Naive B cell (primary cell): Measurements from ENCODE around the gene TEX261. TPM values are rescaled to one million over a fixed set of nuclear protein-coding genes. Genes with fewer than 3 reads are reported as not detected.

Experiments
- ATAC-seq, 2 donors: fragments of 150-1000 bp; cut with Tn5 transposase; 2 replicates each; pipeline ENCODE4 v1.10.0; 2021; ENCODE audit warnings: low read depth in 2 of 2, mild to moderate bottlenecking in 2 of 2, moderate library complexity in 2 of 2
- DNase-seq: peaks from one replicate; pipeline ENCODE4 v3.0.0; 2022
- H3K27ac Mint-ChIP-seq, 6 donors: one replicate each; pipeline ENCODE4 v1.8.0; 2020 to 2022; ENCODE audit warnings: mild to moderate bottlenecking in 6 of 6, mixed read lengths in 6 of 6, moderate library complexity in 5 of 6, inconsistent platforms in 2 of 6
- H3K27me3 Mint-ChIP-seq, 3 donors: one replicate each; pipeline ENCODE4 v1.8.0; 2021 to 2022; ENCODE audit warnings: mixed read lengths in 3 of 3, mild to moderate bottlenecking in 1 of 3
- H3K36me3 Mint-ChIP-seq, 2 donors: one replicate each; pipeline ENCODE4 v1.8.0; 2020 to 2022; ENCODE audit warnings: mixed read lengths in 2 of 2, inconsistent platforms in 1 of 2, mild to moderate bottlenecking in 1 of 2
- H3K4me1 Mint-ChIP-seq, 3 donors: one replicate each; pipeline ENCODE4 v1.8.0; 2020 to 2022; ENCODE audit warnings: mixed read lengths in 3 of 3, inconsistent platforms in 1 of 3, mild to moderate bottlenecking in 1 of 3, moderate library complexity in 1 of 3
- H3K4me3 Mint-ChIP-seq, 8 donors: one replicate each; pipeline ENCODE4 v1.8.0; 2020 to 2022; ENCODE audit warnings: mild to moderate bottlenecking in 8 of 8, mixed read lengths in 8 of 8, moderate library complexity in 8 of 8, inconsistent platforms in 2 of 8
- H3K9me3 Mint-ChIP-seq, 7 donors: one replicate each; pipeline ENCODE4 v1.8.0; 2020 to 2022; ENCODE audit warnings: mixed read lengths in 7 of 7, mild to moderate bottlenecking in 5 of 7, inconsistent platforms in 2 of 7, moderate library complexity in 1 of 7
- polyA plus RNA-seq, 6 donors: library from polyadenylated mRNA; unstranded; fragments of 300-500 nt; fragmentation: Illumina TruSeq; gene quantifications; one replicate each; pipeline ENCODE4 v1.2.3, GENCODE V29; 2021; ENCODE audit warnings: low read depth in 6 of 6

Gene TEX261
- polyA plus RNA-seq, 6 donors from 2014 or later: 22.5 to 39.2 (median 31.4) TPM

DNA sequence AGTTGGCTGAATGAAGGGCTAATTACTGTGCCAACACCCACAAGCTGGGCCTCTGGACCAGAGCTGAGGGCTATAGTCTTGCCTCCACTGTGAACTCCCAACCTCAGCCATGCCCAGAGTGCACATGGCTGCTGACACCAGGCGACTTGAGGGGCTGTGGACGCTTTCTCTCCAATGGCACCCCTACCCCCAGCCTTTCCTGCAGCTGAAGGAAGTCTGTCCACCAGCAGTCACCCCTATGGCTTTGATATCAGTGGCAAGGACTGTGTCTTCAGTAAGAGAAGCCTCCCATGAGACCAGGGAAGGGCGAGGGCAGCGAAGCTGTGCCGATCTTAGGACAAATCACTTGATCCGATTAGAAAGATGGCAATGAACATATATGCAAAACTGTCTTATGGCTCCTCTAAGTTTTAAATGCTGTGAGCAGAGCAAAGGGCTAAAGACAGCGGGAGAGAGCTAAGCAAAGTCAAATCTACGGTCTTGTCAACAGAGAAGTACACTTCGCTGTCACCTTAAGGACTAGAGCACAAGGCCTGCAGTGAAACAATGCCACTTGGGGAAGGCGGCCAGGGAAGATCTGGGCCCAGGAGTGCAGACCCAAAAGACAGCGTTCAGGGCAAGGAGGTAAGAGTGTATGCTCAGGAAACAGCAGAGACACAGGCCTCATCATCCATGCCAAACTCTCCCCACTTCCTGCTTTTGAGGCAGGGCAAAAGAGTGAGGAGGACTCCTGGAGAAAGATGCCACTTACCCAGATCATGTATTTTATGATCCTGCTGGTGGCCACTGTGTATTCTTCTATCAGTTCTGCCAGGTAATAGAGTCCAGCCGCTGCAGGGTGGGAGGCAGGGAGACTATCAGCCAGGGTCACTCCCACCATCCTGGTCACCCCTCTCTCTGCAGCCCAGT lies 1.5 kb downstream of the TEX261 start:
- ATAC-seq (no peak), DNase-seq (no peak)
- Mint-ChIP-seq H3K4me1 (peaks cover 34 to 48% (median 38%) of the 10 kb centered on the region in 3 donors), H3K9me3 (no peaks in the 10 kb centered on the region), H3K36me3 (peaks cover 0 to 7% of the 10 kb centered on the region in 2 donors), H3K27ac (peak overlapping the region in 5 of 6 donors; percentile 91 to 98 (median 94)), H3K27me3 (no peaks in the 10 kb centered on the region), H3K4me3 (peak overlapping the region; percentile 92 to 100 (median 98))

- ATAC-seq (no peak), DNase-seq (no peak)
- H3K27me3 Mint-ChIP-seq: no peaks in the 10 kb centered on the region
- peak overlapping the region in 2 of 6 donors; percentile 37 to 54 for H3K27ac Mint-ChIP-seq
- peaks cover 34 to 48% (median 38%) of the 10 kb centered on the region in 3 donors for H3K4me1 Mint-ChIP-seq
- H3K9me3 Mint-ChIP-seq: no peaks in the 10 kb centered on the region
- peak overlapping the region in 5 of 8 donors; percentile 20 to 59 (median 30) for H3K4me3 Mint-ChIP-seq
- H3K36me3 Mint-ChIP-seq: peaks cover 0 to 10% of the 10 kb centered on the region in 2 donors
Measured at GRCh38 chr2:70991742-70992141, 2.9 kb downstream of the TEX261 start.

DNA sequence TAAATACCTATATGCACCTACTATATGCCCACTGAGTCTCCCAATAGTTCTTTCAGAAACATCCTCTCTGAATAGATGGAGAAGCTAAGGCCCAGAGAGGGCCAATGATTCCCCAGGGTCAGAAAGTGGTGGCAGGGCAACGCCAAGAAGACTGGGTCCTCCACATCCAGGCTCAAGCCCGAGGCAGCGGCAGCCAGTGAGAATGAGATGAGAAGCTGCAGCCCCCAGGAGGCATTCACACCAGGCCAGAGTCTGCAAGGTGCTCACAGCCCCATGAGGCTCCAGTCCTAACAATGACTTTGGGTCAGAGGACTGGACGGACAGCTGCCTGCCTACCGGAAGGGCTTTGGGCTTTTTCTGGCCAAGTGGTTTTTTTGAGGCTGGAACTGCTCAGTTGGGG lies 3.5 kb downstream of the TEX261 start:
- ATAC-seq: no peak
- DNase-seq: no peak
- Mint-ChIP-seq H3K27me3 (no peaks in the 10 kb centered on the region), H3K4me3 (peak overlapping the region in 2 of 8 donors; percentile 44 to 59), H3K27ac (peak overlapping the region in 2 of 6 donors; percentile 65 to 81), H3K4me1 (peaks cover 37 to 51% (median 42%) of the 10 kb centered on the region in 3 donors), H3K9me3 (no peaks in the 10 kb centered on the region), H3K36me3 (peaks cover 0 to 16% of the 10 kb centered on the region in 2 donors)

- DNase-seq: no peak
- Mint-ChIP-seq H3K27me3 (no peaks in the 10 kb centered on the region), H3K4me3 (peak overlapping the region in 1 of 8 donors; percentile 59)
Measured at GRCh38 chr2:70990216-70990615, 4.5 kb downstream of the TEX261 start.

GRCh38 chr2:70988726-70989648 lies 5.7 kb downstream of the TEX261 start:
- no peaks in the 10 kb centered on the region for H3K9me3 Mint-ChIP-seq
- no peak overlapping the region for H3K4me3 Mint-ChIP-seq
- DNase-seq: no peak
- peaks cover 36 to 58% (median 50%) of the 10 kb centered on the region in 3 donors for H3K4me1 Mint-ChIP-seq
- H3K27ac Mint-ChIP-seq: peak overlapping the region in 3 of 6 donors; percentile 19 to 94 (median 34)
- ATAC-seq: no peak
- H3K36me3 Mint-ChIP-seq: peaks cover 0 to 21% of the 10 kb centered on the region in 2 donors
- no peaks in the 10 kb centered on the region for H3K27me3 Mint-ChIP-seq

More at GRCh38 chr2:70990216-70990615, 4.5 kb downstream of the TEX261 start:
- Mint-ChIP-seq H3K9me3 (no peaks in the 10 kb centered on the region), H3K4me1 (peaks cover 33 to 50% (median 43%) of the 10 kb centered on the region in 3 donors), H3K36me3 (peaks cover 0 to 21% of the 10 kb centered on the region in 2 donors), H3K27ac (no peak overlapping the region)
- ATAC-seq: no peak

GRCh38 chr2:70988151-70988550 lies 6.5 kb downstream of the TEX261 start:
- DNase-seq: no peak
- no peak for ATAC-seq
- no peak overlapping the region for H3K4me3 Mint-ChIP-seq
- peak overlapping the region in 1 of 6 donors; percentile 94 for H3K27ac Mint-ChIP-seq
- H3K27me3 Mint-ChIP-seq: no peaks in the 10 kb centered on the region
- no peaks in the 10 kb centered on the region for H3K9me3 Mint-ChIP-seq
- H3K36me3 Mint-ChIP-seq: peaks cover 0 to 21% of the 10 kb centered on the region in 2 donors
- peaks cover 28 to 49% (median 42%) of the 10 kb centered on the region in 3 donors for H3K4me1 Mint-ChIP-seq

GRCh38 chr2:70987386-70987785 lies 7.3 kb downstream of the TEX261 start:
- Mint-ChIP-seq H3K9me3 (no peaks in the 10 kb centered on the region), H3K4me1 (peaks cover 23 to 43% (median 35%) of the 10 kb centered on the region in 3 donors), H3K27me3 (no peaks in the 10 kb centered on the region), H3K36me3 (peaks cover 0 to 21% of the 10 kb centered on the region in 2 donors), H3K4me3 (no peak overlapping the region), H3K27ac (no peak overlapping the region)
- ATAC-seq (no peak), DNase-seq (no peak)

DNA sequence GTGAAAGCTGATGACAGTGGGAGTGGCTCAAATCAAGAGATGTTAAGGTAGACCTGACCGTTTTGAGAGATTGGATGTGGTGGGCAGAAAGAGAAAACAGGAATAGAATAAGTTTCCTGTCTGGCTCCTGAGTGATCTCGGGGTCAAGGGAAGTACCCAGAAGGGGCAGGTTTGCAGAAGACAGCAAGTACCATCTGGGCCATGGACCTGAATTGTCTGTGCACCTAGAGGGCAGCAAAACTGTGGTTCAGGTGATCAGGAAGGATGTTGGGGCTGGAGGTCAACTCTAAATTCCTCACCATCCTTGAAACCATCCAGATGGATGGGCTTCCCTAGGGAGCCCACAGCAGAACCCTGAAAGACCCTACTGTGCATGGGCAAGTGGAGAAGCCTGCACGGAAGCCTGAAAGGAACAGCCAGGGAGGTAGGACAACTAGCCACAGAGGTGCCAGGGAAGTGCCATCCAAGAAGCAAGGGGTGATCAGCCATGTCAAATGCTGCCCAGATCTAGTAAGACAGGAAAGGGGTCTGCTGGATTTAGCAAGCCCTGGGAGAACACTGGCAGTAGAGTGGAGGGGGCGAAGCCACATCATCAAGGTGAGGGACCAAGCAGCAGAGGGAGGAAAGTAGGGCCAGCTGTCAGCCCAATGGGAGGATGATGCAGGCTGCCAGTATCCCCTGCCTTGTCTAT lies 8.0 kb downstream of the TEX261 start:
- DNase-seq: no peak
- H3K4me1 Mint-ChIP-seq: peaks cover 20 to 40% (median 30%) of the 10 kb centered on the region in 3 donors
- no peak overlapping the region for H3K4me3 Mint-ChIP-seq
- no peak for ATAC-seq
- H3K36me3 Mint-ChIP-seq: peaks cover 0 to 21% of the 10 kb centered on the region in 2 donors
- no peaks in the 10 kb centered on the region for H3K9me3 Mint-ChIP-seq
- peak overlapping the region in 3 of 6 donors; percentile 25 to 72 (median 34) for H3K27ac Mint-ChIP-seq
- no peaks in the 10 kb centered on the region for H3K27me3 Mint-ChIP-seq

DNA sequence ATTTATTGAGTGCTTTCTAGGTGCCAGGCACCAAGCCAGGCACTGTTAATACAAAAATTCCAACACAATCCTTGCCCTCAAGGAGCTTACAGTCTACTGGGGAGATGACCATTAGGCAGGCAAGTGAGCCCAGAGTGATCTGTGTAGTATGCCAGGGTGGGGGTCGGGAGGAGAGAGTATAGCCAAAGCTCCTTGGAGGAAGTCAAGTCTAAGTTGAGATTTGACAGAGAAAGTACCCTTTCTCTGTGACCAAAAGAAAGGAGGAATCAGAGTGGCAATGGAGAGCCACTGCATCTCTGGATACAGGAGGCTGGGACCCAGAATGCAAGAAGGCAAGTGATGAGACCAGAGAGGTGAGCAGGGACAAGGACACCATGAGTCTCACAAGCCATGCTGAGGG lies 8.7 kb downstream of the TEX261 start:
- DNase-seq: no peak
- no peak overlapping the region for H3K4me3 Mint-ChIP-seq
- H3K27me3 Mint-ChIP-seq: no peaks in the 10 kb centered on the region
- peaks cover 16 to 34% (median 26%) of the 10 kb centered on the region in 3 donors for H3K4me1 Mint-ChIP-seq
- H3K27ac Mint-ChIP-seq: peak overlapping the region in 1 of 6 donors; percentile 34
- H3K36me3 Mint-ChIP-seq: peaks cover 0 to 21% of the 10 kb centered on the region in 2 donors
- no peak for ATAC-seq
- no peaks in the 10 kb centered on the region for H3K9me3 Mint-ChIP-seq

GRCh38 chr2:70985283-70985688 lies 9.4 kb downstream of the TEX261 start:
- Mint-ChIP-seq H3K27ac (peak overlapping the region in 1 of 6 donors; percentile 72), H3K27me3 (no peaks in the 10 kb centered on the region), H3K9me3 (no peaks in the 10 kb centered on the region), H3K4me1 (peaks cover 15 to 29% (median 24%) of the 10 kb centered on the region in 3 donors), H3K36me3 (peaks cover 0 to 21% of the 10 kb centered on the region in 2 donors), H3K4me3 (peak overlapping the region in 1 of 8 donors; percentile 47)
- ATAC-seq: no peak
- DNase-seq: no peak

- peak overlapping the region in 1 of 6 donors; percentile 71 for H3K27ac Mint-ChIP-seq
- H3K36me3 Mint-ChIP-seq: peaks cover 0 to 21% of the 10 kb centered on the region in 2 donors
- no peaks in the 10 kb centered on the region for H3K9me3 Mint-ChIP-seq
- ATAC-seq: peak; percentile 100
- peaks cover 15 to 29% (median 24%) of the 10 kb centered on the region in 3 donors for H3K4me1 Mint-ChIP-seq
- H3K4me3 Mint-ChIP-seq: peak overlapping the region in 6 of 8 donors; percentile 33 to 66 (median 48)
- peak; percentile 76 for DNase-seq
- no peaks in the 10 kb centered on the region for H3K27me3 Mint-ChIP-seq
Measured at GRCh38 chr2:70984576-70985282, 9.9 kb downstream of the TEX261 start.

- Mint-ChIP-seq H3K9me3 (no peaks in the 10 kb centered on the region), H3K27me3 (no peaks in the 10 kb centered on the region), H3K36me3 (peaks cover 0 to 21% of the 10 kb centered on the region in 2 donors), H3K27ac (peak overlapping the region in 1 of 6 donors; percentile 71), H3K4me1 (peaks cover 15 to 29% (median 28%) of the 10 kb centered on the region in 3 donors), H3K4me3 (peak overlapping the region in 2 of 8 donors; percentile 46 to 50)
- DNase-seq: no peak
- no peak for ATAC-seq
Measured at GRCh38 chr2:70984228-70984575, 10.5 kb downstream of the TEX261 start.
